SK-N-SH (cell line): ENCODE measurements around the gene NAPEPLD. TPM values are rescaled to one million over a fixed set of nuclear protein-coding genes. Genes with fewer than 3 reads are reported as not detected.

Source experiments
- CTCF ChIA-PET: fragments of 300-600, 350-600 bp; formaldehyde crosslinking; extraction: SDS; loops from one replicate; lab custom pipeline; 2021; lab: Yijun Ruan, JAX
- POLR2A ChIA-PET: fragments of 350-600 bp; sonication (Branson Sonifier 250); formaldehyde crosslinking; extraction: SDS; loops from one replicate; lab custom pipeline; 2020; ENCODE audit warnings: antibody characterized with exemption, inconsistent platforms; lab: Yijun Ruan, JAX
- DNase-seq: peaks from one replicate; pipeline ENCODE4 v3.0.0; 2012
- H2AFZ ChIP-seq: fragments of 200-600 bp; sonication (generic); 2 replicates; pipeline ENCODE4 v1.8.1; 2016; ENCODE audit warnings: antibody characterized with exemption, mild to moderate bottlenecking, low read depth
- H3F3A ChIP-seq: fragments of 200-600 bp; sonication (generic); replicated peaks from 2 replicates; pipeline ENCODE3; 2016; ENCODE audit warnings: antibody characterized with exemption, mild to moderate bottlenecking; ENCODE audit not compliant: insufficient read depth
- H3K27ac ChIP-seq, 2 experiments: fragments of 200-500 bp in 1 of 2; fragments of 200-600 bp in 1 of 2; sonication (Bioruptor generic) in 1 of 2; sonication (generic), shearing (Covaris generic) in 1 of 2; 2 replicates each; pipeline versions ENCODE4 v1.5.1 to v1.6.1; 2014 to 2016; ENCODE audit warnings: low read depth in 2 of 2, inconsistent platforms in 1 of 2, low read length in 1 of 2, mild to moderate bottlenecking in 1 of 2, mixed read lengths in 1 of 2
- H3K27me3 ChIP-seq: fragments of 200-600 bp; sonication (generic), shearing (Covaris generic); 2 replicates; pipeline ENCODE4 v1.6.1; 2016; ENCODE audit warnings: mixed run types; ENCODE audit not compliant: insufficient read depth
- H3K36me3 ChIP-seq, 2 experiments: fragments of 200-500 bp in 1 of 2; fragments of 200-600 bp in 1 of 2; sonication (Bioruptor generic) in 1 of 2; sonication (generic) in 1 of 2; replicated peaks in 1 of 2; 2 replicates each; pipeline versions ENCODE3 to v1.5.1; 2014 to 2016; ENCODE audit warnings: low read length in 1 of 2, mild to moderate bottlenecking in 1 of 2; ENCODE audit not compliant: insufficient read depth in 2 of 2, control insufficient read depth in 1 of 2
- H3K4me1 ChIP-seq, 2 experiments: fragments of 200-500 bp in 1 of 2; fragments of 200-600 bp in 1 of 2; sonication (Bioruptor generic) in 1 of 2; sonication (generic), shearing (Covaris generic) in 1 of 2; 2 replicates each; pipeline versions ENCODE4 v1.5.1 to v1.6.1; 2014 to 2016; ENCODE audit warnings: low read depth in 1 of 2, low read length in 1 of 2, mixed run types in 1 of 2; ENCODE audit not compliant: insufficient read depth in 2 of 2, control insufficient read depth in 1 of 2
- H3K4me2 ChIP-seq: fragments of 200-600 bp; sonication (generic), shearing (Covaris generic); 2 replicates; pipeline ENCODE4 v1.6.1; 2017; ENCODE audit warnings: mixed run types
- H3K4me3 ChIP-seq, 2 experiments: fragments of 200-500 bp in 1 of 2; fragments of 200-600 bp in 1 of 2; sonication (Bioruptor generic) in 1 of 2; sonication (generic), shearing (Covaris generic) in 1 of 2; 2 replicates each; pipeline versions ENCODE4 v1.5.1 to v1.8.1; 2014 to 2016; ENCODE audit warnings: low read depth in 2 of 2, inconsistent platforms in 1 of 2, low read length in 1 of 2, mild to moderate bottlenecking in 1 of 2, mixed read lengths in 1 of 2, moderate library complexity in 1 of 2
- H3K79me2 ChIP-seq: fragments of 200-600 bp; sonication (generic); 2 replicates; pipeline ENCODE4 v1.8.1; 2017; ENCODE audit warnings: mild to moderate bottlenecking; ENCODE audit not compliant: insufficient read depth
- H3K9ac ChIP-seq: fragments of 200-600 bp; sonication (generic); 2 replicates; pipeline ENCODE4 v1.6.1; 2017; ENCODE audit warnings: mixed run types
- H3K9me2 ChIP-seq: fragments of 200-600 bp; sonication (generic); 2 replicates; pipeline ENCODE4 v1.6.1; 2017; ENCODE audit warnings: mixed run types
- H3K9me3 ChIP-seq: fragments of 200-600 bp; sonication (generic); 2 replicates; pipeline ENCODE4 v1.6.1; 2017; ENCODE audit warnings: mixed run types, mild to moderate bottlenecking, moderate library complexity
- H4K20me1 ChIP-seq: fragments of 200-600 bp; sonication (generic); 2 replicates; pipeline ENCODE4 v1.6.1; 2017; ENCODE audit warnings: mild to moderate bottlenecking, mixed run types; ENCODE audit not compliant: insufficient read depth
- EZH2phosphoT487 ChIP-seq: fragments of 200-600 bp; sonication (generic); IDR thresholded peaks from 2 replicates; pipeline ENCODE4 v1.6.1; 2017; ENCODE audit warnings: low read depth, mixed run types, mild to moderate bottlenecking, antibody characterized with exemption, moderate library complexity, borderline replicate concordance
- FOSL2 ChIP-seq: IDR thresholded peaks from 2 replicates; pipeline ENCODE4 v1.4.0; 2012; ENCODE audit warnings: low read depth, mild to moderate bottlenecking, moderate library complexity, borderline replicate concordance
- FOXJ3 ChIP-seq: sonication (generic); formaldehyde crosslinking; IDR thresholded peaks from 2 replicates; pipeline ENCODE4 v1.5.1; 2020; ENCODE audit warnings: mild to moderate bottlenecking, missing genetic modification reagents
- FOXM1 ChIP-seq: IDR thresholded peaks from 2 replicates; pipeline ENCODE4 v1.4.0; 2012; ENCODE audit warnings: low read depth, mild to moderate bottlenecking
- GABPA ChIP-seq: IDR thresholded peaks from 2 replicates; pipeline ENCODE4 v1.4.0; 2012; ENCODE audit warnings: low read depth, mild to moderate bottlenecking
- IRF3 ChIP-seq: fragments of 150-350 bp; IDR thresholded peaks from 2 replicates; pipeline ENCODE4 v1.6.1; 2016; ENCODE audit warnings: mild to moderate bottlenecking, low read depth, low read length
- NFIC ChIP-seq: IDR thresholded peaks from 2 replicates; pipeline ENCODE4 v1.4.0; 2012; ENCODE audit warnings: borderline replicate concordance
- NRF1 ChIP-seq: IDR thresholded peaks from 2 replicates; pipeline ENCODE4 v1.6.1; 2012; ENCODE audit warnings: low read depth, mild to moderate bottlenecking, low read length
- POLR2AphosphoS5 ChIP-seq: IDR thresholded peaks from 2 replicates; pipeline ENCODE4 v1.6.1; 2012; ENCODE audit warnings: low read depth, low read length
- RCOR1 ChIP-seq: fragments of 150-350 bp; IDR thresholded peaks from 2 replicates; pipeline ENCODE4 v1.6.1; 2017; ENCODE audit warnings: antibody characterized with exemption, low read length
- RFX5 ChIP-seq: IDR thresholded peaks from 2 replicates; pipeline ENCODE4 v1.6.1; 2012; ENCODE audit warnings: mild to moderate bottlenecking, improper control_type of control experiment, low read length
- RXRA ChIP-seq: IDR thresholded peaks from 2 replicates; pipeline ENCODE4 v1.4.0; 2012; ENCODE audit warnings: low read depth, mild to moderate bottlenecking, borderline replicate concordance
- SIN3A ChIP-seq: IDR thresholded peaks from 2 replicates; pipeline ENCODE4 v1.6.1; 2012; ENCODE audit warnings: low read depth, mild to moderate bottlenecking, low read length, moderate library complexity, borderline replicate concordance
- TCF12 ChIP-seq: IDR thresholded peaks from 2 replicates; pipeline ENCODE4 v1.4.0; 2012
- USF2 ChIP-seq: fragments of 150-350 bp; IDR thresholded peaks from 2 replicates; pipeline ENCODE4 v1.6.1; 2017; ENCODE audit warnings: antibody characterized with exemption, low read length, low read depth, borderline replicate concordance
- YY1 ChIP-seq: IDR thresholded peaks from 2 replicates; pipeline ENCODE4 v1.4.0; 2012; ENCODE audit warnings: low read depth, mild to moderate bottlenecking
- ZBTB33 ChIP-seq: IDR thresholded peaks from 2 replicates; pipeline ENCODE4 v1.4.0; 2012; ENCODE audit warnings: low read depth, borderline replicate concordance
- WGBS: methylation state at CpG from one replicate; pipeline ENCODE4 v1.1.6; 2017; ENCODE audit warnings: low lambda C conversion rate; 5-methylcytosine and 5-hydroxymethylcytosine counted together
- polyA plus RNA-seq, 3 experiments: library from polyadenylated mRNA; depleted of rRNA; stranded (reverse); fragments of >200 nt; gene quantifications; 2 replicates each; pipeline ENCODE4 v1.2.3, GENCODE V29; 2012

The NAPEPLD gene
- polyA plus RNA-seq, 1 of the 3 experiments (the other 2 are of a cell fraction): 4.6 TPM

- POLR2A ChIA-PET: no interaction called here
- peaks cover 24 to 29% of the 10 kb centered on the region in 2 experiments for H3K36me3 ChIP-seq
- no peaks in the 10 kb centered on the region for H4K20me1 ChIP-seq
- 97% methylated on average over 1 of the region's 1 CpG for WGBS
- no peaks in the 10 kb centered on the region for H3K27me3 ChIP-seq
- no peak overlapping the region for H3K4me3 ChIP-seq
- CTCF ChIA-PET: interaction anchor here (1.1 kb wide), 1 partner anchor 507 kb away, joined by 3 read pairs; no protein-coding TSS in a partner anchor
- peaks cover 21% of the 10 kb centered on the region for H3F3A ChIP-seq
- no peak for TF ChIP-seq NFIC
- no peak for TF ChIP-seq TCF12
- no peak for TF ChIP-seq FOSL2
- TF ChIP-seq RXRA: no peak
- TF ChIP-seq YY1: no peak
- no peak for TF ChIP-seq USF2
- TF ChIP-seq FOXM1: no peak
- no peak for TF ChIP-seq RFX5
- TF ChIP-seq ZBTB33: no peak
- TF ChIP-seq NRF1: no peak
- no peak for TF ChIP-seq POLR2AphosphoS5
- TF ChIP-seq SIN3A: no peak
- TF ChIP-seq RCOR1: no peak
- TF ChIP-seq, all 33 proteins: peak for 0
- no peak overlapping the region for H3K9ac ChIP-seq
- H3K4me1 ChIP-seq: no peaks in the 10 kb centered on the region
- no peak for DNase-seq
- no peak overlapping the region for H3K27ac ChIP-seq
- H3K79me2 ChIP-seq: no peaks in the 10 kb centered on the region
- H3K9me3 ChIP-seq: no peaks in the 10 kb centered on the region
- no peaks in the 10 kb centered on the region for H3K9me2 ChIP-seq
- H3K4me2 ChIP-seq: no peak overlapping the region
- H2AFZ ChIP-seq: no peak overlapping the region
Measured at GRCh38 chr7:103116511-103116910, 32.4 kb downstream of the NAPEPLD start.

GRCh38 chr7:103115771-103116170, 33.1 kb downstream of the NAPEPLD start:
- Histone ChIP-seq H3K9me3 (no peaks in the 10 kb centered on the region), H4K20me1 (no peaks in the 10 kb centered on the region), H2AFZ (no peak overlapping the region), H3F3A (peaks cover 21% of the 10 kb centered on the region), H3K9me2 (no peaks in the 10 kb centered on the region), H3K4me2 (no peak overlapping the region), H3K4me1 (no peaks in the 10 kb centered on the region), H3K36me3 (peaks cover 25 to 29% of the 10 kb centered on the region in 2 experiments), H3K79me2 (no peaks in the 10 kb centered on the region), H3K4me3 (no peak overlapping the region), H3K27ac (no peak overlapping the region), H3K27me3 (no peaks in the 10 kb centered on the region), H3K9ac (no peak overlapping the region)
- WGBS: 98% methylated on average over 4 of the region's 4 CpGs
- ChIA-PET CTCF (interaction anchor here (0.9 to 1.1 kb wide), 2 partner anchors 25 to 507 kb away, joined by 3 read pairs; no protein-coding TSS in a partner anchor), POLR2A (no interaction called here)
- DNase-seq: no peak
- TF ChIP-seq EZH2phosphoT487 (no peak), RFX5 (no peak), ZBTB33 (no peak), GABPA (no peak), POLR2AphosphoS5 (no peak), FOXJ3 (CRISPR knock-in tag) (no peak), IRF3 (no peak), RXRA (no peak), NFIC (no peak), SIN3A (no peak)
